Measurements from ENCODE around the gene MICALL2.

GRCh38 chr7:1475991-1476390, 16.7 kb upstream of the MICALL2 start:
- TF ChIP-seq EZH2 (IDR thresholded peaks at IDR 0.05; ENCODE audit: insufficient read depth, poor library complexity, severe bottlenecking) (no peak), EZH2phosphoT487 (IDR thresholded peaks at IDR 0.05; ENCODE audit: insufficient read depth, low read depth) (no peak)
